RWPE2 (cell line): ENCODE data around the gene INO80E.

Experiments used
- ATAC-seq: fragments of 200-7000 bp; cut with Tn5 transposase; 3 replicates; pipeline ENCODE4 v1.9.1; 2021; ENCODE audit warnings: low read depth
- DNase-seq: peaks from one replicate; pipeline ENCODE4 v3.0.0-alpha.2; 2020; ENCODE audit warnings: low spot score
- H3K27ac ChIP-seq: fragments of 450-650 bp; 2 replicates; pipeline ENCODE4 v1.5.1; 2017; ENCODE audit warnings: mild to moderate bottlenecking; ENCODE audit not compliant: poor library complexity, severe bottlenecking
- H3K27me3 ChIP-seq: fragments of 250-450 bp; sonication (Bioruptor Pico); 2 replicates; pipeline ENCODE4 v1.5.1; 2021; ENCODE audit warnings: mild to moderate bottlenecking, moderate library complexity; ENCODE audit not compliant: insufficient read depth, poor library complexity, severe bottlenecking
- H3K36me3 ChIP-seq: fragments of 250-450 bp; sonication (Bioruptor Pico); 2 replicates; pipeline ENCODE4 v1.5.1; 2020; ENCODE audit warnings: low read depth, mild to moderate bottlenecking, moderate library complexity
- H3K4me1 ChIP-seq: fragments of 250-450 bp; sonication (Bioruptor Pico); 2 replicates; pipeline ENCODE4 v1.5.1; 2021; ENCODE audit warnings: mild to moderate bottlenecking, moderate library complexity; ENCODE audit not compliant: insufficient read depth, poor library complexity, severe bottlenecking
- H3K4me3 ChIP-seq: fragments of 250-450 bp; sonication (Bioruptor Pico); 2 replicates; pipeline ENCODE4 v1.5.1; 2021; ENCODE audit warnings: mild to moderate bottlenecking, moderate library complexity; ENCODE audit not compliant: severe bottlenecking
- H3K9me3 ChIP-seq: fragments of 250-450 bp; sonication (Bioruptor Pico); 2 replicates; pipeline ENCODE4 v1.5.1; 2021; ENCODE audit warnings: mild to moderate bottlenecking, moderate library complexity; ENCODE audit not compliant: severe bottlenecking
- TF ChIP-seq, protein P1 (sequence below): fragments of 450-650 bp; IDR thresholded peaks from one replicate; pipeline ENCODE4 v1.5.1; 2017; ENCODE audit warnings: mild to moderate bottlenecking, moderate library complexity; ENCODE audit not compliant: poor library complexity, severe bottlenecking

Gene INO80E

DNA sequence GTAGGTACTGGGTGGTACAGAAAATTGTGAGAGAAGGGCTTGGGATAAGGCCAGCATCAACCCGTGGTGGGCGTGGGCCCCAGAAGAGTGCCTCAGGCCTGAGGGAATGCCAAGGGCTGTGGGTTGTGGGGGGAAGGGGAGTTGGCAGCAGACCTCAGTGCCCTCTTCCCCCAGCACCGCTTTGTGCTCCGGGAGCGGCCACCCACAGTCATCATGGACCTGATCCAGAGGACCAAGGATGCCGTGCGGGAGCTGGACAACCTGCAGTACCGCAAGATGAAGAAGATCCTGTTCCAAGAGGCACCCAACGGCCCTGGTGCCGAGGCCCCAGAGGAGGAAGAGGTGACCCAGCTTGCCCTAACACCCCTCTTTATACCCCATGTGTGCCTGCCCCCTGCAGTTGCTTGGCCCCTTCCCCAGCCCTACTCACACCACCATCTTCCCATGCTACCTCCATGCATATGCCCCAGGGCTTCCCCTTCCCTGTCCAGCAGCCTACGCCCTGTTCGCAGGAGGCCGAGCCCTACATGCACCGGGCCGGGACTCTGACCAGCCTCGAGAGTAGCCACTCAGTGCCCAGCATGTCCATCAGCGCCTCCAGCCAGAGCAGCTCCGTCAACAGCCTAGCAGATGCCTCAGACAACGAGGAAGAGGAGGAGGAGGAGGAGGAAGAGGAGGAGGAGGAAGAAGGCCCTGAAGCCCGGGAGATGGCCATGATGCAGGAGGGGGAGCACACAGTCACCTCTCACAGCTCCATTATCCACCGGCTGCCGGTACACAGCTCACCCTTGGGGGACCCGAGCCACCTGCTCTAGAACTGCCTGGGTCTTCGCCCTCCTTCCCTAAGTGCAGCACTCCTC lies 13.3 kb upstream of the INO80E start:
- peaks cover 94% of the 10 kb centered on the region for H3K36me3 ChIP-seq
- H3K9me3 ChIP-seq, result no peaks in the 10 kb centered on the region
- TF ChIP-seq, protein P1, sequence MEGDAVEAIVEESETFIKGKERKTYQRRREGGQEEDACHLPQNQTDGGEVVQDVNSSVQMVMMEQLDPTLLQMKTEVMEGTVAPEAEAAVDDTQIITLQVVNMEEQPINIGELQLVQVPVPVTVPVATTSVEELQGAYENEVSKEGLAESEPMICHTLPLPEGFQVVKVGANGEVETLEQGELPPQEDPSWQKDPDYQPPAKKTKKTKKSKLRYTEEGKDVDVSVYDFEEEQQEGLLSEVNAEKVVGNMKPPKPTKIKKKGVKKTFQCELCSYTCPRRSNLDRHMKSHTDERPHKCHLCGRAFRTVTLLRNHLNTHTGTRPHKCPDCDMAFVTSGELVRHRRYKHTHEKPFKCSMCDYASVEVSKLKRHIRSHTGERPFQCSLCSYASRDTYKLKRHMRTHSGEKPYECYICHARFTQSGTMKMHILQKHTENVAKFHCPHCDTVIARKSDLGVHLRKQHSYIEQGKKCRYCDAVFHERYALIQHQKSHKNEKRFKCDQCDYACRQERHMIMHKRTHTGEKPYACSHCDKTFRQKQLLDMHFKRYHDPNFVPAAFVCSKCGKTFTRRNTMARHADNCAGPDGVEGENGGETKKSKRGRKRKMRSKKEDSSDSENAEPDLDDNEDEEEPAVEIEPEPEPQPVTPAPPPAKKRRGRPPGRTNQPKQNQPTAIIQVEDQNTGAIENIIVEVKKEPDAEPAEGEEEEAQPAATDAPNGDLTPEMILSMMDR, result no peak
- ATAC-seq (no peak), DNase-seq (peak; percentile 54)
- no peaks in the 10 kb centered on the region for H3K27me3 ChIP-seq
- H3K4me3 ChIP-seq, result no peak overlapping the region
- no peaks in the 10 kb centered on the region for H3K4me1 ChIP-seq
- no peak overlapping the region for H3K27ac ChIP-seq

DNA sequence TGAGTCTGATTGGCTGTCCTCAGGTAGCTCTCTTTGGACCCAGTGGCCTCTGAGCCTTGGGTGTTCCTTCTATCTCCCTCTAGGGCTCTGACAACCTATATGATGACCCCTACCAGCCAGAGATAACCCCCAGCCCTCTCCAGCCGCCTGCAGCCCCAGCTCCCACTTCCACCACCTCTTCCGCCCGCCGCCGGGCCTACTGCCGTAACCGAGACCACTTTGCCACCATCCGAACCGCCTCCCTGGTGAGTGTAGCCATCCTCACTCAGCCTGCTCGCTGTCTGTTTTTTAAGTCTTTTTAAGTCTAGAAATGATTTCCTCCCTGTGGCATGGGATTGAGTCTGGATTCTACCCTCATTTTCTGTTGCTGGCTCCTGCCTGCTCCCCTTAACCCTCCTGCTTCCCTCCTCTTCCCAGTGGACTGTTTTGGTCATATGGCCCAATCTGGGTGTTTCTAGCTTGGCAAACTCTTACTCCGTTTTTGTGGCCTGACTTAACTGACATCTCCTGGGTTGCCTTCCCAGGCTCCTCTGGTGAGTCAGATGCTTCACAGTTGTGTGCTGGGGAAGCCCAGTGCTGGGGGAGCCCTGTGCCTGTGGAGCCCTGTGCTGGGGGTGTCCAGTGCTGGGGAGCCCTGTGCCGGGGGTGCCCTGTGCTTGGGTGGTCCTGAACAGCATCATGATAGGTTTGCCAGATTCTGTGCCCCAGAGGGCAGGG lies 12.5 kb upstream of the INO80E start:
- Histone ChIP-seq H3K9me3 (no peaks in the 10 kb centered on the region), H3K27ac (no peak overlapping the region), H3K4me3 (no peak overlapping the region), H3K4me1 (no peaks in the 10 kb centered on the region), H3K27me3 (no peaks in the 10 kb centered on the region), H3K36me3 (peaks cover 93% of the 10 kb centered on the region)
- ATAC-seq (no peak), DNase-seq (peak; percentile 35)
- TF ChIP-seq, protein P1, result no peak

DNA sequence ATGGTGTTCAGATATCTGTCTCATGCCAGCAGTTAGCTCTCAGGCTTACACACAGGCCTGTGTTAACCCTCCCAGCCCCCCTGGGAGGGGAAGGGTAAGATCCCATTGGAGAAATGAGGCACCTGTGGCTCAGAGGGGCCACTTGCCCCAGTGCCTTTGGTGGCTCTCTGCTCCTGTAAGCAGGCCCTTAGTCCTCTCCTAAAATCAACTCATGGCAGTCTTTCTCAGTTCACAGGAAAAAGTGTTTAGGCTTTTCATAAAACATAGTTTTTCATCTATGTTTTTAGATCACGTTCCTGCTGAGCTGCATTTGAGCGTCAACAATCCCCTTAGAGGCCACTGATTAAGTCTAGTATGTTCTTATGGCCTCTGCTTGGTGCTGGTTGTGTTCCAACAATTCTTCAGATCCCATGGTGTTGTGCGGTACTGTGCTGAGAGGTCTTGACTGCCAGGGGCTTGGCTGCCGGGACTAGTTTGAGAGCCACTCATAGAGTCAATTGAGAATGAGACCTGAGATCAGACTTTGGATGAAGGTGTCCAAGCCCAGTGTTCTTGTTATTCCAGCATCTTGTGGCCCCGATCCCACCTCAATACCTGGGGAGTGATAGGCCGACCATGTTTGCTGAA lies 11.8 kb upstream of the INO80E start:
- Histone ChIP-seq H3K4me1 (no peaks in the 10 kb centered on the region), H3K27me3 (no peaks in the 10 kb centered on the region), H3K27ac (no peak overlapping the region), H3K9me3 (no peaks in the 10 kb centered on the region), H3K4me3 (no peak overlapping the region), H3K36me3 (peaks cover 93% of the 10 kb centered on the region)
- TF ChIP-seq, protein P1, result no peak
- ATAC-seq (no peak), DNase-seq (peak; percentile 26)

DNA sequence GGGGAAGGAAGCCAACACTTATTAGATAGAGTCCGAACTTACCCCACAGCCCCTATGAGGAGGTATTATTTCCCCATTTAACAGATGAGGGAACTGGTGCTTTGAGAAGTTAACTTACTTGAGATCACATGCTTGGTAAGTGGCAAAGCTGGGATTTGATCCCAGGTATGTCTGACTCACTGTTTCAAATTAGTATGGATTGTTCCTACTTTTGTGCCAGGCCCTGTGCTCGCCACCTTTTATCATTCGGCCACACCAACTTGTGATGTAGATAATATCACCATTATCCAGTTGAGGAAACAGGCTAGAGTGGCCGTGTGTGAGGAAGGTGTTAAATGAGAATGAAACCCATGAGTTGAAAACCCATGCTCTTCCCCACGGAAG lies 11.3 kb upstream of the INO80E start:
- TF ChIP-seq, protein P1, result no peak
- no peaks in the 10 kb centered on the region for H3K9me3 ChIP-seq
- ATAC-seq (no peak), DNase-seq (no peak)
- H3K4me3 ChIP-seq, result no peak overlapping the region
- peaks cover 93% of the 10 kb centered on the region for H3K36me3 ChIP-seq
- no peaks in the 10 kb centered on the region for H3K27me3 ChIP-seq
- no peak overlapping the region for H3K27ac ChIP-seq
- no peaks in the 10 kb centered on the region for H3K4me1 ChIP-seq
